ENCODE measurements around the gene RAB30.

DNA sequence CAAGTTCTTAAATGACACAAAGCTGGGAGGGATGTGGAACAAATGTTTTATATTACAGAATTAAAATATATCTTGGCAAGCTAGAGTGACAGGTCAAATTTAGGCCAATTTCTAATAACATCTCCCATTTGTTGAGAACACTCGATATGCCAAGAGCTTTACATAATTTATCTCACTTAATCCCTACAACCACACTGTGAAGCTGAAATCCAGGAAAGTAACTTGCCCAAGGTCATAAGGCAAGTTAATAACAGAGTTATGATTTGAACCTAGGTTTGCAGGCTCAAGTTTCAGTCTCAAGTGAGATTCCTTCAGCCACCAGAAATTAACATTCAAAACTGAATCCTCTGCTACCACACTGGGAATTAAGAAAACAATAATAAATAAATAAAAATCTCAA, 38.3 kb downstream of the RAB30 start:
- TF ChIP-seq, protein P1, sequence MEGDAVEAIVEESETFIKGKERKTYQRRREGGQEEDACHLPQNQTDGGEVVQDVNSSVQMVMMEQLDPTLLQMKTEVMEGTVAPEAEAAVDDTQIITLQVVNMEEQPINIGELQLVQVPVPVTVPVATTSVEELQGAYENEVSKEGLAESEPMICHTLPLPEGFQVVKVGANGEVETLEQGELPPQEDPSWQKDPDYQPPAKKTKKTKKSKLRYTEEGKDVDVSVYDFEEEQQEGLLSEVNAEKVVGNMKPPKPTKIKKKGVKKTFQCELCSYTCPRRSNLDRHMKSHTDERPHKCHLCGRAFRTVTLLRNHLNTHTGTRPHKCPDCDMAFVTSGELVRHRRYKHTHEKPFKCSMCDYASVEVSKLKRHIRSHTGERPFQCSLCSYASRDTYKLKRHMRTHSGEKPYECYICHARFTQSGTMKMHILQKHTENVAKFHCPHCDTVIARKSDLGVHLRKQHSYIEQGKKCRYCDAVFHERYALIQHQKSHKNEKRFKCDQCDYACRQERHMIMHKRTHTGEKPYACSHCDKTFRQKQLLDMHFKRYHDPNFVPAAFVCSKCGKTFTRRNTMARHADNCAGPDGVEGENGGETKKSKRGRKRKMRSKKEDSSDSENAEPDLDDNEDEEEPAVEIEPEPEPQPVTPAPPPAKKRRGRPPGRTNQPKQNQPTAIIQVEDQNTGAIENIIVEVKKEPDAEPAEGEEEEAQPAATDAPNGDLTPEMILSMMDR (IDR thresholded peaks at IDR 0.05; ENCODE audit: low read depth, low read length) = no peak
- TF ChIP-seq EZH2phosphoT487 (IDR thresholded peaks at IDR 0.05; ENCODE audit: low read depth) = no peak
